H1 (cell line): ENCODE data around the gene RBM47. TPM values are rescaled to one million over a fixed set of nuclear protein-coding genes. Genes with fewer than 3 reads are reported as not detected.
A peak's percentile ranks its signal among the peaks of the same experiment; 100 is the strongest.

ENCODE experiments used
- CTCF ChIA-PET: fragments of 300-600 bp; sonication (Branson Sonifier 250); formaldehyde crosslinking; loops from one replicate; lab custom pipeline; 2021; ENCODE audit not compliant: partially characterized antibody; lab: Charles Lee
- POLR2A ChIA-PET: fragments of 300-600 bp; sonication (Branson Sonifier 250); formaldehyde crosslinking; loops from one replicate; lab custom pipeline; 2021; ENCODE audit warnings: inconsistent platforms; ENCODE audit not compliant: partially characterized antibody; lab: Charles Lee
- DNase-seq, 2 experiments: peaks; one replicate each; pipeline versions ENCODE4 v3.0.0 to v3.0.0-alpha.2; 2010 to 2022; ENCODE audit warnings: low spot score in 2 of 2, low read depth in 1 of 2, mixed read lengths in 1 of 2
- FAIRE-seq: peaks from 2 replicates; lab custom pipeline; 2011; peaks lifted over from hg19 to GRCh38; lab: Jason Lieb, UNC
- H2AFZ ChIP-seq: 2 replicates; pipeline ENCODE4 v1.8.1; 2012; ENCODE audit warnings: low read length, inconsistent platforms
- H2AK5ac ChIP-seq: 2 replicates; pipeline ENCODE4 v1.6.1; 2013; ENCODE audit warnings: low read depth, low read length
- H2BK120ac ChIP-seq: replicated peaks from 2 replicates; pipeline ENCODE3; 2013; ENCODE audit warnings: low read depth, low read length, inconsistent platforms
- H2BK12ac ChIP-seq: 2 replicates; pipeline ENCODE4 v1.6.1; 2013; ENCODE audit warnings: low read depth, low read length
- H2BK15ac ChIP-seq: 2 replicates; pipeline ENCODE4 v1.6.1; 2013; ENCODE audit warnings: low read length
- H2BK20ac ChIP-seq: 2 replicates; pipeline ENCODE4 v1.6.1; 2013; ENCODE audit warnings: low read length
- H2BK5ac ChIP-seq: 2 replicates; pipeline ENCODE4 v1.6.1; 2013; ENCODE audit warnings: low read depth, low read length
- H3K14ac ChIP-seq: 2 replicates; pipeline ENCODE4 v1.6.1; 2013; ENCODE audit warnings: inconsistent platforms; ENCODE audit not compliant: insufficient read length
- H3K18ac ChIP-seq: 2 replicates; pipeline ENCODE4 v1.6.1; 2013; ENCODE audit warnings: low read length; ENCODE audit errors: extremely low read depth
- H3K23ac ChIP-seq: 2 replicates; pipeline ENCODE4 v1.6.1; 2013; ENCODE audit warnings: inconsistent platforms; ENCODE audit not compliant: insufficient read length
- H3K23me2 ChIP-seq: 2 replicates; pipeline ENCODE4 v1.6.1; 2013; ENCODE audit warnings: low read depth, low read length
- H3K27ac ChIP-seq: 2 replicates; pipeline ENCODE4 v1.6.1; 2011; ENCODE audit warnings: low read depth, low read length, inconsistent platforms
- H3K27me3 ChIP-seq, 4 experiments: replicated peaks in 1 of 4; 1 replicate in 1 of 4; 2 replicates in 3 of 4; pipeline versions ENCODE4 v1.6.1 to v1.8.1; 2011 to 2013; ENCODE audit warnings: low read length in 3 of 4, mild to moderate bottlenecking in 3 of 4, inconsistent platforms in 2 of 4, mixed read lengths in 2 of 4, moderate library complexity in 1 of 4; ENCODE audit not compliant: control insufficient read depth in 3 of 4, insufficient read depth in 3 of 4; ENCODE audit errors: extremely low read depth in 1 of 4
- H3K36me3 ChIP-seq, 4 experiments: 2 replicates each; pipeline versions ENCODE4 v1.6.1 to v1.8.1; 2011 to 2013; ENCODE audit warnings: mild to moderate bottlenecking in 4 of 4, low read length in 3 of 4, moderate library complexity in 2 of 4, control low read depth in 1 of 4, inconsistent platforms in 1 of 4; ENCODE audit not compliant: insufficient read depth in 4 of 4, control insufficient read depth in 2 of 4
- H3K4ac ChIP-seq: replicated peaks from 2 replicates; pipeline ENCODE3; 2013; ENCODE audit warnings: low read length, low read depth, mixed read lengths, inconsistent platforms; ENCODE audit not compliant: insufficient read length
- H3K4me1 ChIP-seq, 4 experiments: replicated peaks in 1 of 4; 1 replicate in 1 of 4; 2 replicates in 3 of 4; pipeline versions ENCODE4 v1.6.1 to v1.8.1; 2011 to 2013; ENCODE audit warnings: low read length in 3 of 4, inconsistent platforms in 2 of 4, mixed read lengths in 1 of 4; ENCODE audit not compliant: insufficient read depth in 4 of 4, control insufficient read depth in 3 of 4
- H3K4me2 ChIP-seq, 2 experiments: 2 replicates each; pipeline versions ENCODE4 v1.6.1 to v1.8.1; 2011 to 2013; ENCODE audit warnings: low read depth in 2 of 2, low read length in 2 of 2, control low read depth in 1 of 2, inconsistent platforms in 1 of 2, mild to moderate bottlenecking in 1 of 2; ENCODE audit not compliant: insufficient read depth in 1 of 2
- H3K4me3 ChIP-seq, 4 experiments: fragments of 200-600, 300-600 bp in 1 of 4; sonication (generic), shearing (Covaris generic), sonication (Bioruptor Twin) in 1 of 4; 2 replicates each; pipeline versions ENCODE4 v1.5.1 to v1.8.1; 2011 to 2016; ENCODE audit warnings: low read length in 4 of 4, low read depth in 3 of 4, control low read depth in 2 of 4, inconsistent platforms in 2 of 4, mild to moderate bottlenecking in 2 of 4, mixed read lengths in 1 of 4, moderate library complexity in 1 of 4; ENCODE audit not compliant: insufficient read depth in 2 of 4; ENCODE audit errors: extremely low read depth in 1 of 4
- H3K56ac ChIP-seq: replicated peaks from 2 replicates; pipeline ENCODE3; 2013; ENCODE audit warnings: low read depth, mild to moderate bottlenecking, mixed read lengths, low read length, inconsistent platforms; ENCODE audit not compliant: insufficient read length
- H3K79me1 ChIP-seq: 2 replicates; pipeline ENCODE4 v1.6.1; 2013; ENCODE audit warnings: low read depth, low read length, control low read depth
- H3K79me2 ChIP-seq, 2 experiments: 2 replicates each; pipeline versions ENCODE4 v1.6.1 to v1.8.1; 2012 to 2013; ENCODE audit warnings: low read length in 2 of 2, mild to moderate bottlenecking in 2 of 2, inconsistent platforms in 1 of 2; ENCODE audit not compliant: insufficient read depth in 2 of 2, control insufficient read depth in 1 of 2
- H3K9ac ChIP-seq, 4 experiments: replicated peaks in 1 of 4; 1 replicate in 1 of 4; 2 replicates in 3 of 4; pipeline versions ENCODE4 v1.6.1 to v1.8.1; 2011 to 2013; ENCODE audit warnings: low read depth in 3 of 4, low read length in 3 of 4, control low read depth in 2 of 4, mild to moderate bottlenecking in 2 of 4, moderate library complexity in 2 of 4, inconsistent platforms in 1 of 4; ENCODE audit errors: extremely low read depth in 1 of 4
- H3K9me3 ChIP-seq, 2 experiments: 2 replicates each; pipeline versions ENCODE4 v1.6.1 to v1.8.1; 2012 to 2013; ENCODE audit warnings: mild to moderate bottlenecking in 2 of 2, moderate library complexity in 2 of 2, control low read depth in 1 of 2, inconsistent platforms in 1 of 2, low read depth in 1 of 2, low read length in 1 of 2, mixed read lengths in 1 of 2; ENCODE audit not compliant: insufficient read depth in 2 of 2
- H4K20me1 ChIP-seq, 2 experiments: replicated peaks in 1 of 2; 2 replicates each; pipeline versions ENCODE3 to v1.8.1; 2011 to 2013; ENCODE audit warnings: inconsistent platforms in 2 of 2, low read length in 2 of 2, mild to moderate bottlenecking in 1 of 2; ENCODE audit not compliant: insufficient read depth in 2 of 2, control insufficient read depth in 1 of 2
- H4K5ac ChIP-seq: 2 replicates; pipeline ENCODE4 v1.6.1; 2013; ENCODE audit warnings: low read length, low read depth, mixed read lengths, inconsistent platforms; ENCODE audit not compliant: insufficient read length
- H4K8ac ChIP-seq: 2 replicates; pipeline ENCODE4 v1.8.0; 2013; ENCODE audit warnings: mild to moderate bottlenecking, moderate library complexity, low read length, inconsistent platforms; ENCODE audit not compliant: insufficient read depth; ENCODE audit errors: extremely low read depth
- H4K91ac ChIP-seq: replicated peaks from 2 replicates; pipeline ENCODE3; 2013; ENCODE audit warnings: low read length, mixed read lengths, inconsistent platforms; ENCODE audit not compliant: insufficient read length
- ASH2L ChIP-seq: fragments of 200-600, 300-600 bp; sonication (generic); IDR thresholded peaks from one replicate; pipeline ENCODE4 v1.7.1; 2017; ENCODE audit warnings: low read length
- BRCA1 ChIP-seq: IDR thresholded peaks from 2 replicates; pipeline ENCODE4 v1.6.1; 2012; ENCODE audit warnings: low read depth, low read length, improper control_type of control experiment
- EGR1 ChIP-seq: IDR thresholded peaks from 2 replicates; pipeline ENCODE4 v1.6.1; 2011; ENCODE audit warnings: low read depth, low read length, borderline replicate concordance
- GABPA ChIP-seq: IDR thresholded peaks from 2 replicates; pipeline ENCODE4 v1.6.1; 2011; ENCODE audit warnings: mild to moderate bottlenecking, low read length, moderate library complexity, borderline replicate concordance; ENCODE audit not compliant: insufficient read depth
- MAFK ChIP-seq: IDR thresholded peaks from 2 replicates; pipeline ENCODE4 v1.6.1; 2012; ENCODE audit warnings: low read depth, mild to moderate bottlenecking, improper control_type of control experiment, low read length
- RAD21 ChIP-seq, 2 experiments: IDR thresholded peaks in 1 of 2; conservative IDR thresholded peaks in 1 of 2; 2 replicates each; pipeline ENCODE4 v1.6.1; 2011; ENCODE audit warnings: low read depth in 2 of 2, low read length in 2 of 2, improper control_type of control experiment in 1 of 2, inconsistent platforms in 1 of 2, mild to moderate bottlenecking in 1 of 2, moderate library complexity in 1 of 2
- RNF2 ChIP-seq: fragments of 200-900, 300-1000 bp; sonication (generic); IDR thresholded peaks from 2 replicates; pipeline ENCODE4 v1.7.1; 2016; ENCODE audit warnings: borderline replicate concordance, low read depth, mild to moderate bottlenecking, antibody characterized with exemption, low read length; ENCODE audit not compliant: poor library complexity, severe bottlenecking; ENCODE audit errors: missing control alignments
- RXRA ChIP-seq: IDR thresholded peaks from 2 replicates; pipeline ENCODE4 v1.6.1; 2011; ENCODE audit warnings: low read depth, mild to moderate bottlenecking, low read length, moderate library complexity; ENCODE audit not compliant: insufficient read depth
- SAP30 ChIP-seq: fragments of 300-600 bp; sonication (generic); IDR thresholded peaks from 2 replicates; pipeline ENCODE4 v1.7.1; 2012; ENCODE audit warnings: low read length, moderate library complexity, mild to moderate bottlenecking, inconsistent platforms; ENCODE audit not compliant: insufficient read depth, insufficient replicate concordance
- SRF ChIP-seq: IDR thresholded peaks from 2 replicates; pipeline ENCODE4 v1.6.1; 2011; ENCODE audit warnings: mild to moderate bottlenecking, low read depth, low read length, moderate library complexity
- SUZ12 ChIP-seq: fragments of 200-600 bp; sonication (generic); IDR thresholded peaks from 2 replicates; pipeline ENCODE4 v1.6.1; 2012; ENCODE audit warnings: mild to moderate bottlenecking, inconsistent platforms, low read length, moderate library complexity, mixed read lengths
- WGBS, 2 experiments: shearing (Covaris generic) in 1 of 2; methylation state at CpG; one replicate each; pipeline versions ENCODE4 v1.1.6 to v1.1.7; 2013 to 2015; ENCODE audit warnings: low lambda C conversion rate in 2 of 2, mixed read lengths in 2 of 2, inconsistent platforms in 1 of 2, low coverage in 1 of 2, missing lambda C conversion rate in 1 of 2; ENCODE audit not compliant: insufficient replicate concordance in 2 of 2, insufficient coverage in 1 of 2, insufficient read length in 1 of 2; ENCODE audit errors: extremely low coverage in 1 of 2, missing lambda C conversion rate in 1 of 2; 5-methylcytosine and 5-hydroxymethylcytosine counted together
- polyA plus RNA-seq, 7 experiments: library from polyadenylated mRNA; depleted of rRNA in 3 of 7; stranded (reverse) in 5 of 7; unstranded in 2 of 7; fragments of >200 nt in 5 of 7; fragments of 200-250 nt in 2 of 7; gene quantifications; 1 replicate in 5 of 7; 2 replicates in 1 of 7; 4 replicates in 1 of 7; pipeline versions ENCODE4 v1.2.1 to v1.2.3, GENCODE V29; 2011 to 2013; ENCODE audit warnings: missing spikeins in 2 of 7, mixed read lengths in 2 of 7
- total RNA-seq: library from RNA; stranded (reverse); fragmentation: NEBNext Ultra II Directional; extraction: Animal tissue kit (Norgen Biotek cat#: 25700); gene quantifications from 2 replicates; pipeline ENCODE4 v1.2.1, GENCODE V29; 2021

Gene RBM47
- total and polyA plus RNA-seq, 2 of the 8 experiments (the other 6 are each of a cell fraction or from before 2014, with no cell fraction given), result 42.8 to 78.9 TPM

DNA sequence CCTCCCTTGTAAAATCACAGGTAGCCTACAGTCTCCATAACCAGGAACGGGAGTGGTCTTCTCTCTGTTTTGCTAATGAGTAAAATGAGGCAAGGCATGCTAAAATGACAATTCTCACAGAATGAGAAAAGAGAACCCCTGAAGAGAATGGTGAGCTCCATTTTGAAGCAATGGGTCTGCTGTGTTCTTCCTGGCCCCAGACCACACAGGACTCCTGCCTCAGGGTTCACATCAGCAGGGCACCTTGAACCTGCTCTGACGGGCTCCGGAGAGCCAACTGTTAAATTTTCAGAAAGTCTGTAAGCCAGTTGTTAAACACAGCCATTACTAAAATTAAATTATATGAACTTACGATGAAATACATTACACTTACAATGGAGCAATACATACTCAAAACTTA is 32.1 kb upstream of the RBM47 start:
- Histone ChIP-seq H3K9me3 (no peaks in the 10 kb centered on the region), H3K4me1 (peaks cover 0 to 6% (median 3%) of the 10 kb centered on the region in 4 experiments; a peak in 3 of 7 replicates), H3K56ac (no peak overlapping the region), H2BK5ac (no peak overlapping the region), H2BK120ac (no peak overlapping the region), H3K9ac (no peak overlapping the region), H2BK15ac (no peak overlapping the region), H3K23ac (no peak overlapping the region), H3K27ac (no peak overlapping the region), H3K27me3 (no peaks in the 10 kb centered on the region), H3K4ac (no peak overlapping the region), H4K20me1 (no peaks in the 10 kb centered on the region), H2BK12ac (no peak overlapping the region), H4K91ac (no peak overlapping the region), H3K18ac (no peak overlapping the region; the same call in 1 of the 2 replicates), H3K4me3 (no peak overlapping the region), H2AFZ (no peak overlapping the region), H3K79me1 (no peaks in the 10 kb centered on the region), H3K36me3 (no peaks in the 10 kb centered on the region), H2AK5ac (no peak overlapping the region), H3K79me2 (no peaks in the 10 kb centered on the region), H3K23me2 (no peaks in the 10 kb centered on the region), H4K8ac (no peak overlapping the region), H3K14ac (no peak overlapping the region), H3K4me2 (0 out of 4 replicates have a peak overlapping the region, but pooled peaks of 1 of the 2 experiments have one; percentile 25), H4K5ac (no peak overlapping the region), H2BK20ac (no peak overlapping the region)
- ChIA-PET POLR2A (interaction anchor here (1.4 kb wide), 1 partner anchor 12 kb away, joined by 4 read pairs; no protein-coding TSS in a partner anchor), CTCF (no interaction called here)
- DNase-seq (no peak), FAIRE-seq (no peak)
- 54% methylated on average over 4 of the region's 4 CpGs; no CpG with 5 or more reads in 1 of the 2 experiments for WGBS, 2 experiments
- no peak for TF ChIP-seq EGR1
- TF ChIP-seq MAFK, result no peak
- no peak for TF ChIP-seq RNF2
- TF ChIP-seq RAD21 (IDR thresholded peaks at IDR 0.05 in 1 of 2, conservative IDR thresholded peaks at IDR 0.05 in 1 of 2; ENCODE audit: low read depth in 2 of 2, low read length in 2 of 2), result no peak
- no peak for TF ChIP-seq BRCA1
- TF ChIP-seq RXRA, result no peak
- no peak for TF ChIP-seq ASH2L
- no peak for TF ChIP-seq GABPA
- TF ChIP-seq SAP30, result no peak
- TF ChIP-seq SRF, result no peak
- TF ChIP-seq SUZ12, result no peak
